Vagina (tissue), 2 donors: ENCODE measurements around the gene PCNT. TPM values are rescaled to one million over a fixed set of nuclear protein-coding genes. Genes with fewer than 3 reads are reported as not detected.

Experiments used
- DNase-seq, 2 donors: peaks; one replicate each; pipeline ENCODE4 v3.0.0-alpha.2; 2017; ENCODE audit errors: extremely low spot score in 2 of 2
- H3K27ac ChIP-seq: fragments of 200-600 bp; sonication (generic); one replicate; pipeline ENCODE4 v1.5.1; 2019
- H3K27me3 ChIP-seq: fragments of 200-600 bp; sonication (generic); one replicate; pipeline ENCODE4 v1.5.1; 2019
- H3K36me3 ChIP-seq, 2 donors: fragments of 200-600 bp; sonication (generic); one replicate each; pipeline ENCODE4 v1.5.1; 2017 to 2019
- H3K4me1 ChIP-seq: fragments of 200-600 bp; sonication (generic); one replicate; pipeline ENCODE4 v1.5.1; 2019
- H3K4me3 ChIP-seq, 2 donors: fragments of 200-600 bp; sonication (generic); 1 replicate in 1 of 2; 2 replicates in 1 of 2; pipeline ENCODE4 v1.5.1; 2016 to 2019
- H3K9me3 ChIP-seq: fragments of 200-600 bp; sonication (generic); one replicate; pipeline ENCODE4 v1.5.1; 2019
- POLR2A ChIP-seq, 2 donors: fragments of 450-650 bp; IDR thresholded peaks; one replicate each; pipeline ENCODE4 v1.6.1; 2017; ENCODE audit warnings: antibody characterized with exemption in 2 of 2, mild to moderate bottlenecking in 2 of 2, moderate library complexity in 2 of 2
- POLR2AphosphoS5 ChIP-seq, 2 donors: sonication (generic); formaldehyde crosslinking; IDR thresholded peaks; one replicate each; pipeline ENCODE4 v1.9.0; 2017; ENCODE audit warnings: antibody characterized with exemption in 2 of 2, mild to moderate bottlenecking in 2 of 2, low read depth in 1 of 2; ENCODE audit not compliant: insufficient read depth in 1 of 2
- intact Hi-C: fragments of 100-400 bp; cut with DNase I; formaldehyde crosslinking; loops from one replicate; pipeline ENCODE4 v1.15.1; 2023
- total RNA-seq: library from RNA; depleted of rRNA; stranded (reverse); fragments of >200 nt; gene quantifications from one replicate; pipeline ENCODE4 v1.2.3, GENCODE V29; 2016
- TF ChIP-seq, protein P1 (sequence below), 3 experiments: fragments of 450-650 bp in 2 of 3; fragments of 200-600 bp in 1 of 3; sonication (generic) in 1 of 3; IDR thresholded peaks; one replicate each; pipeline ENCODE4 v1.5.1; 2017 to 2019; ENCODE audit warnings: antibody characterized with exemption in 3 of 3, mild to moderate bottlenecking in 2 of 3, moderate library complexity in 2 of 3

The PCNT gene
- total RNA-seq, 1 donor from 2014 or later = 35.8 TPM

DNA sequence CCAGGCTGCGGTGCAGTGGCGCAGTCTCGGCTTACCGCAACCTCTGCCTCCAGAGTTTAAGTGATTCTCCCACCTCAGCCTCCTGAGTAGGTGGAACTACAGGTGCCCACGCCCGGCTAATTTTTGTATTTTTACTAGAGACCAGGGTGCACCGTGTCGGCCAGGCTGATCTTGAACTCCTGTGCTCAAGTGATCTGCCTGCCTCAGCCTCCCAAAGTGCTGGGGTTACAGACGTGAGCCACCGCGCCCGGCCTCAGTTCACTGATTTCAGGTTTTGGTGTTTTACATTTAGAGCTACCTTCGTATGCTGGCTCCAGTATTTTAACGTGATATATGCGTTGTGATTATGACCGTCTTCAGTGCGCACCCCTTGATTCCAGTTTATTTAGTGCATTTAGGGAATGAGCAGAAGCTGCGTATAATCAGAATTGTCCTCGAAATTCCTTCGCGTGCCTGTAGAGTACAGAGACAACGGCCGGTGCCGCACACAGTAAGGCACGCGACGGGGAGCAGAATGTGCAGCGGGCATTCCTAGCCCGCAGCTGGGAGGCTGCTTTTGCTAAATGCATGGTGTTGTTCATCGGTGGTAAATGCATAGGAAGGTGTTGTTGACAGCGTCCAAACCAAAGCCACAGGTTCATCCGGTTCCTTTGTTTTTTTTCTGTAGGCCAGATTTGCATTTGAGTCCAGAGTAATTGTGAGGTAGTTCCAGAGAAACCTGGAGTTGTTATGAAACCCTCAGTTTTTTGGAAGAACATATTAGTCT is 85.9 kb downstream of the PCNT start:
- Histone ChIP-seq H3K4me3 (no peak overlapping the region), H3K27me3 (no peaks in the 10 kb centered on the region), H3K27ac (no peak overlapping the region), H3K9me3 (no peaks in the 10 kb centered on the region), H3K36me3 (peaks cover 0 to 14% of the 10 kb centered on the region in 2 donors), H3K4me1 (no peaks in the 10 kb centered on the region)
- no peak for TF ChIP-seq POLR2AphosphoS5 (IDR thresholded peaks at IDR 0.05; ENCODE audit: insufficient read depth in 1 of 2, low read depth in 1 of 2)
- no peak for TF ChIP-seq POLR2A (IDR thresholded peaks at IDR 0.05)
- TF ChIP-seq, protein P1, sequence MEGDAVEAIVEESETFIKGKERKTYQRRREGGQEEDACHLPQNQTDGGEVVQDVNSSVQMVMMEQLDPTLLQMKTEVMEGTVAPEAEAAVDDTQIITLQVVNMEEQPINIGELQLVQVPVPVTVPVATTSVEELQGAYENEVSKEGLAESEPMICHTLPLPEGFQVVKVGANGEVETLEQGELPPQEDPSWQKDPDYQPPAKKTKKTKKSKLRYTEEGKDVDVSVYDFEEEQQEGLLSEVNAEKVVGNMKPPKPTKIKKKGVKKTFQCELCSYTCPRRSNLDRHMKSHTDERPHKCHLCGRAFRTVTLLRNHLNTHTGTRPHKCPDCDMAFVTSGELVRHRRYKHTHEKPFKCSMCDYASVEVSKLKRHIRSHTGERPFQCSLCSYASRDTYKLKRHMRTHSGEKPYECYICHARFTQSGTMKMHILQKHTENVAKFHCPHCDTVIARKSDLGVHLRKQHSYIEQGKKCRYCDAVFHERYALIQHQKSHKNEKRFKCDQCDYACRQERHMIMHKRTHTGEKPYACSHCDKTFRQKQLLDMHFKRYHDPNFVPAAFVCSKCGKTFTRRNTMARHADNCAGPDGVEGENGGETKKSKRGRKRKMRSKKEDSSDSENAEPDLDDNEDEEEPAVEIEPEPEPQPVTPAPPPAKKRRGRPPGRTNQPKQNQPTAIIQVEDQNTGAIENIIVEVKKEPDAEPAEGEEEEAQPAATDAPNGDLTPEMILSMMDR (IDR thresholded peaks at IDR 0.05) = no peak
- DNase-seq = no peak
- intact Hi-C loops = no loop called here

- intact Hi-C loops = no loop called here
- peaks cover 0 to 14% of the 10 kb centered on the region in 2 donors for H3K36me3 ChIP-seq
- no peaks in the 10 kb centered on the region for H3K4me1 ChIP-seq
Measured at GRCh38 chr21:46410516-46410915, 86.6 kb downstream of the PCNT start.

GRCh38 chr21:46411236-46411635 is 87.3 kb downstream of the PCNT start:
- DNase-seq = no peak
- no peaks in the 10 kb centered on the region for H3K27me3 ChIP-seq
- H3K9me3 ChIP-seq = no peaks in the 10 kb centered on the region
- peaks cover 0 to 17% of the 10 kb centered on the region in 2 donors for H3K36me3 ChIP-seq
- no peaks in the 10 kb centered on the region for H3K4me1 ChIP-seq
- H3K27ac ChIP-seq = no peak overlapping the region
- no peak overlapping the region for H3K4me3 ChIP-seq
- intact Hi-C loops = no loop called here
- TF ChIP-seq POLR2AphosphoS5 (IDR thresholded peaks at IDR 0.05; ENCODE audit: insufficient read depth in 1 of 2, low read depth in 1 of 2) = no peak
- no peak for TF ChIP-seq POLR2A (IDR thresholded peaks at IDR 0.05)
- TF ChIP-seq, protein P1 (IDR thresholded peaks at IDR 0.05) = no peak

More at GRCh38 chr21:46410516-46410915, 86.6 kb downstream of the PCNT start:
- no peaks in the 10 kb centered on the region for H3K9me3 ChIP-seq
- no peak overlapping the region for H3K27ac ChIP-seq
- TF ChIP-seq POLR2A (IDR thresholded peaks at IDR 0.05) = no peak
- TF ChIP-seq, protein P1 (IDR thresholded peaks at IDR 0.05) = no peak
- no peak for TF ChIP-seq POLR2AphosphoS5 (IDR thresholded peaks at IDR 0.05; ENCODE audit: insufficient read depth in 1 of 2, low read depth in 1 of 2)
- H3K27me3 ChIP-seq = no peaks in the 10 kb centered on the region
- H3K4me3 ChIP-seq = no peak overlapping the region
- DNase-seq = no peak

- peaks cover 0 to 22% of the 10 kb centered on the region in 2 donors for H3K36me3 ChIP-seq
- H3K9me3 ChIP-seq = no peaks in the 10 kb centered on the region
- no peak overlapping the region for H3K27ac ChIP-seq
- TF ChIP-seq POLR2A (IDR thresholded peaks at IDR 0.05) = no peak
- no peak for TF ChIP-seq POLR2AphosphoS5 (IDR thresholded peaks at IDR 0.05; ENCODE audit: insufficient read depth in 1 of 2, low read depth in 1 of 2)
- TF ChIP-seq, protein P1 (IDR thresholded peaks at IDR 0.05) = no peak
- H3K4me3 ChIP-seq = no peak overlapping the region
- no peak for DNase-seq
- no peaks in the 10 kb centered on the region for H3K27me3 ChIP-seq
- H3K4me1 ChIP-seq = no peaks in the 10 kb centered on the region
- intact Hi-C loops = no loop called here
Measured at GRCh38 chr21:46411691-46412090, 87.7 kb downstream of the PCNT start.
